NCI-H146 treated with DMSO at 0.1 percent for 48 hours (cell line): Measurements from ENCODE around the gene LDHB.
A peak's percentile ranks its signal among the peaks of the same experiment; 100 is the strongest.
"Not testable (repeated sequence)": the region's sequence is repeated elsewhere in the genome, so short reads cannot be mapped to it uniquely, and the experiment has no call there.

ENCODE experiments used
- DNase-seq: peaks from one replicate; lab custom pipeline; 2025; ENCODE audit not compliant: unreplicated experiment; lab: John Stamatoyannopoulos, UW

Gene LDHB

GRCh38 chr12:21662122-21662792 is 4.6 kb upstream of the LDHB start:
- no peak for DNase-seq

GRCh38 chr12:21661396-21662093 is 3.9 kb upstream of the LDHB start:
- not testable (repeated sequence) for DNase-seq

- no peak for DNase-seq
Observed at GRCh38 chr12:21659383-21659782, 1.7 kb upstream of the LDHB start.

GRCh38 chr12:21656905-21657325 is 727 bp downstream of the LDHB start:
- DNase-seq: no peak

GRCh38 chr12:21655591-21655990 is 2.1 kb downstream of the LDHB start:
- no peak for DNase-seq

- no peak for DNase-seq
Observed at GRCh38 chr12:21651821-21652220, 5.8 kb downstream of the LDHB start.

GRCh38 chr12:21650997-21651396 is 6.6 kb downstream of the LDHB start:
- no peak for DNase-seq

GRCh38 chr12:21649034-21649433 is 8.6 kb downstream of the LDHB start:
- DNase-seq: no peak

GRCh38 chr12:21648378-21648777 is 9.3 kb downstream of the LDHB start:
- no peak for DNase-seq

GRCh38 chr12:21647179-21647578 is 10.5 kb downstream of the LDHB start:
- no peak for DNase-seq

- DNase-seq: not testable (repeated sequence)
Observed at GRCh38 chr12:21645041-21645500, 12.6 kb downstream of the LDHB start.

- DNase-seq: no peak
Observed at GRCh38 chr12:21644516-21644915, 13.1 kb downstream of the LDHB start.

GRCh38 chr12:21643758-21644157 is 13.9 kb downstream of the LDHB start:
- DNase-seq: no peak

- DNase-seq: no peak
Observed at GRCh38 chr12:21642707-21643389, 14.8 kb downstream of the LDHB start.

- DNase-seq: peak; percentile 85
Observed at GRCh38 chr12:21638054-21638891, 19.4 kb downstream of the LDHB start.

GRCh38 chr12:21634245-21634644 is 23.4 kb downstream of the LDHB start:
- DNase-seq: no peak

- DNase-seq: no peak
Observed at GRCh38 chr12:21631367-21631766, 26.3 kb downstream of the LDHB start.

GRCh38 chr12:21627924-21628323 is 29.7 kb downstream of the LDHB start:
- no peak for DNase-seq

GRCh38 chr12:21618566-21618965 is 39.1 kb downstream of the LDHB start:
- DNase-seq: no peak

- no peak for DNase-seq
Observed at GRCh38 chr12:21617030-21617429, 40.6 kb downstream of the LDHB start.

GRCh38 chr12:21615431-21615830 is 42.2 kb downstream of the LDHB start:
- DNase-seq: no peak
